ENCODE measurements around the gene XYLT1. TPM values are rescaled to one million over a fixed set of nuclear protein-coding genes. Genes with fewer than 3 reads are reported as not detected.

XYLT1 gene
- polyA plus RNA-seq, 1 donor from 2014 or later = 3.3 TPM

DNA sequence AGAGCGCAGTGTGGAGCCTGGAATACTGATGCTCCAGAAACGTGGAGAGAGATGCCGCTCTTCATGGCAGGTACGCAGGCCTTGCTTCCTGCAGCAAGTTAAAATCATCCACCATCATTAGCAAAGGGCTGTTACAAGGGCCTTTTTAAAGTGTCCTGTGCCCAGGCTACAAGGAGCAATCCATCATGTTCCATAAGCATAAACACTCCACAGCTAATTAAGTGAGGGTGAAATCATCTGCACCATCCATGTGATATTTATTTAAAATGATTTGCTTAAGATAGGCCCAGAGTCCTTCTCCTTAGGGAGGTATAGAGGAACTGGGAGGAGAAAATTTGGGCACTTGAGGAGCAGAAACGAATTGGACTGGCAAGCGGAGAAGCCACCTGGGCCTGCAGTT lies 372.1 kb downstream of the XYLT1 start:
- Histone ChIP-seq H3K27me3 (ENCODE audit: insufficient read depth, low read depth, low read length) (no peaks in the 10 kb centered on the region), H3K79me2 (replicated peaks; ENCODE audit: insufficient read depth, low read length) (no peaks in the 10 kb centered on the region), H3K9me2 (ENCODE audit: insufficient read depth, low read length) (no peaks in the 10 kb centered on the region), H3K9ac (ENCODE audit: low read length) (no peak overlapping the region), H3K4me3 (ENCODE audit: low read length) (no peak overlapping the region), H3K9me3 (ENCODE audit: low read length) (no peaks in the 10 kb centered on the region), H3K27ac (ENCODE audit: low read length) (no peak overlapping the region), H3K36me3 (ENCODE audit: insufficient read depth, low read length) (no peaks in the 10 kb centered on the region), H3F3A (ENCODE audit: insufficient read depth, low read length, poor library complexity, severe bottlenecking) (no peaks in the 10 kb centered on the region), H2AFZ (ENCODE audit: low read depth, low read length) (no peak overlapping the region), H3K4me2 (ENCODE audit: low read length) (no peak overlapping the region), H4K20me1 (ENCODE audit: insufficient read depth) (no peaks in the 10 kb centered on the region)
- TF ChIP-seq EP300 (conservative IDR thresholded peaks at IDR 0.05; ENCODE audit: poor library complexity, severe bottlenecking) = no peak
- TF ChIP-seq, protein P1, sequence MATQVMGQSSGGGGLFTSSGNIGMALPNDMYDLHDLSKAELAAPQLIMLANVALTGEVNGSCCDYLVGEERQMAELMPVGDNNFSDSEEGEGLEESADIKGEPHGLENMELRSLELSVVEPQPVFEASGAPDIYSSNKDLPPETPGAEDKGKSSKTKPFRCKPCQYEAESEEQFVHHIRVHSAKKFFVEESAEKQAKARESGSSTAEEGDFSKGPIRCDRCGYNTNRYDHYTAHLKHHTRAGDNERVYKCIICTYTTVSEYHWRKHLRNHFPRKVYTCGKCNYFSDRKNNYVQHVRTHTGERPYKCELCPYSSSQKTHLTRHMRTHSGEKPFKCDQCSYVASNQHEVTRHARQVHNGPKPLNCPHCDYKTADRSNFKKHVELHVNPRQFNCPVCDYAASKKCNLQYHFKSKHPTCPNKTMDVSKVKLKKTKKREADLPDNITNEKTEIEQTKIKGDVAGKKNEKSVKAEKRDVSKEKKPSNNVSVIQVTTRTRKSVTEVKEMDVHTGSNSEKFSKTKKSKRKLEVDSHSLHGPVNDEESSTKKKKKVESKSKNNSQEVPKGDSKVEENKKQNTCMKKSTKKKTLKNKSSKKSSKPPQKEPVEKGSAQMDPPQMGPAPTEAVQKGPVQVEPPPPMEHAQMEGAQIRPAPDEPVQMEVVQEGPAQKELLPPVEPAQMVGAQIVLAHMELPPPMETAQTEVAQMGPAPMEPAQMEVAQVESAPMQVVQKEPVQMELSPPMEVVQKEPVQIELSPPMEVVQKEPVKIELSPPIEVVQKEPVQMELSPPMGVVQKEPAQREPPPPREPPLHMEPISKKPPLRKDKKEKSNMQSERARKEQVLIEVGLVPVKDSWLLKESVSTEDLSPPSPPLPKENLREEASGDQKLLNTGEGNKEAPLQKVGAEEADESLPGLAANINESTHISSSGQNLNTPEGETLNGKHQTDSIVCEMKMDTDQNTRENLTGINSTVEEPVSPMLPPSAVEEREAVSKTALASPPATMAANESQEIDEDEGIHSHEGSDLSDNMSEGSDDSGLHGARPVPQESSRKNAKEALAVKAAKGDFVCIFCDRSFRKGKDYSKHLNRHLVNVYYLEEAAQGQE (IDR thresholded peaks at IDR 0.05; ENCODE audit: borderline replicate concordance) = peak; percentile 4

DNA sequence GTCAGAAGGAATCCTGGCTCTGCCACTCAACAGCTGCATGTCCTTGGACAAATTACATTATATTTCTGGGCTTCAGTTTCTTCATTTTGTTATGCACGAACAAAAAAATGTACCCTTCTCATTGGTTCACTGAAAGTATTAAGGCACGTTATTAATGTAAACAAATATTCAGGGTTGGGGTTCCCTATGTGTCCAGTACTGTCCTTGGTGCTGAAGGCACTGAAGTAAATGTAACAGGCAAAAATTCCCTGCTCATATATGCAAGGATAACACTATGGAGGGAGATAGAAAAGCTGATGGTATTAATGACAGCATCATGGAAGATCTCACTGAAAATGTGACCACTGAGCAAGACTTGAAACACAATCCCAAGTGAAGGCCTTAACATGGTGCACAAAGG lies 386.6 kb downstream of the XYLT1 start:
- no peak for TF ChIP-seq MXI1 (conservative IDR thresholded peaks at IDR 0.05; ENCODE audit: poor library complexity, severe bottlenecking)
- TF ChIP-seq, protein P1 (IDR thresholded peaks at IDR 0.05; ENCODE audit: borderline replicate concordance) = no peak
- no peak for TF ChIP-seq TAF1 (IDR thresholded peaks at IDR 0.05; ENCODE audit: low read depth)
- TF ChIP-seq EP300 (conservative IDR thresholded peaks at IDR 0.05; ENCODE audit: poor library complexity, severe bottlenecking) = no peak
- TF ChIP-seq, protein P2, sequence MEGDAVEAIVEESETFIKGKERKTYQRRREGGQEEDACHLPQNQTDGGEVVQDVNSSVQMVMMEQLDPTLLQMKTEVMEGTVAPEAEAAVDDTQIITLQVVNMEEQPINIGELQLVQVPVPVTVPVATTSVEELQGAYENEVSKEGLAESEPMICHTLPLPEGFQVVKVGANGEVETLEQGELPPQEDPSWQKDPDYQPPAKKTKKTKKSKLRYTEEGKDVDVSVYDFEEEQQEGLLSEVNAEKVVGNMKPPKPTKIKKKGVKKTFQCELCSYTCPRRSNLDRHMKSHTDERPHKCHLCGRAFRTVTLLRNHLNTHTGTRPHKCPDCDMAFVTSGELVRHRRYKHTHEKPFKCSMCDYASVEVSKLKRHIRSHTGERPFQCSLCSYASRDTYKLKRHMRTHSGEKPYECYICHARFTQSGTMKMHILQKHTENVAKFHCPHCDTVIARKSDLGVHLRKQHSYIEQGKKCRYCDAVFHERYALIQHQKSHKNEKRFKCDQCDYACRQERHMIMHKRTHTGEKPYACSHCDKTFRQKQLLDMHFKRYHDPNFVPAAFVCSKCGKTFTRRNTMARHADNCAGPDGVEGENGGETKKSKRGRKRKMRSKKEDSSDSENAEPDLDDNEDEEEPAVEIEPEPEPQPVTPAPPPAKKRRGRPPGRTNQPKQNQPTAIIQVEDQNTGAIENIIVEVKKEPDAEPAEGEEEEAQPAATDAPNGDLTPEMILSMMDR (IDR thresholded peaks at IDR 0.05; ENCODE audit: poor library complexity, severe bottlenecking) = no peak
- TF ChIP-seq EZH2 (IDR thresholded peaks at IDR 0.05; ENCODE audit: borderline replicate concordance, insufficient read depth, low read length, poor library complexity, severe bottlenecking) = no peak
- TF ChIP-seq POLR2AphosphoS5 (IDR thresholded peaks at IDR 0.05) = no peak
- no peak for TF ChIP-seq RAD21 (conservative IDR thresholded peaks at IDR 0.05)
- TF ChIP-seq SMC3 (conservative IDR thresholded peaks at IDR 0.05; ENCODE audit: poor library complexity) = no peak
- Histone ChIP-seq H3K9ac (ENCODE audit: low read length) (no peak overlapping the region), H3K79me2 (replicated peaks; ENCODE audit: insufficient read depth, low read length) (no peaks in the 10 kb centered on the region), H3K27me3 (ENCODE audit: insufficient read depth, low read depth, low read length) (no peaks in the 10 kb centered on the region), H2AFZ (ENCODE audit: low read depth, low read length) (no peak overlapping the region), H3K36me3 (ENCODE audit: insufficient read depth, low read length) (no peaks in the 10 kb centered on the region), H4K20me1 (ENCODE audit: insufficient read depth) (no peaks in the 10 kb centered on the region), H3K4me2 (ENCODE audit: low read length) (no peak overlapping the region), H3K9me3 (ENCODE audit: low read length) (no peaks in the 10 kb centered on the region), H3K4me3 (ENCODE audit: low read length) (no peak overlapping the region), H3F3A (ENCODE audit: insufficient read depth, low read length, poor library complexity, severe bottlenecking) (no peaks in the 10 kb centered on the region), H3K9me2 (ENCODE audit: insufficient read depth, low read length) (no peaks in the 10 kb centered on the region), H3K27ac (ENCODE audit: low read length) (peak overlapping the region; percentile 56)
